Panc1 (cell line): ENCODE results near the gene SOBP.

ENCODE experiments used
- CTCF ChIP-seq: fragments of 450-650 bp; IDR thresholded peaks from 2 replicates; pipeline ENCODE4 v1.5.1; 2017; ENCODE audit warnings: mild to moderate bottlenecking
- POLR2AphosphoS5 ChIP-seq: IDR thresholded peaks from 2 replicates; pipeline ENCODE4 v1.6.1; 2012; ENCODE audit warnings: mild to moderate bottlenecking, low read depth, low read length, moderate library complexity

GRCh38 chr6:107524626-107525025, 34.7 kb downstream of the SOBP start:
- TF ChIP-seq CTCF (no peak), POLR2AphosphoS5 (no peak)
